B cell (primary cell): ENCODE measurements around the gene DLG1.

Experiments used
- EZH2 ChIP-seq: IDR thresholded peaks from 2 replicates; pipeline ENCODE4 v1.6.1; 2012; ENCODE audit warnings: borderline replicate concordance, low read depth, mild to moderate bottlenecking, moderate library complexity, low read length; ENCODE audit not compliant: insufficient read depth, poor library complexity, severe bottlenecking
- TF ChIP-seq, protein P1 (sequence below): fragments of 200-600 bp; IDR thresholded peaks from one replicate; pipeline ENCODE4 v1.8.0; 2022; ENCODE audit warnings: antibody characterized with exemption, mild to moderate bottlenecking

DNA sequence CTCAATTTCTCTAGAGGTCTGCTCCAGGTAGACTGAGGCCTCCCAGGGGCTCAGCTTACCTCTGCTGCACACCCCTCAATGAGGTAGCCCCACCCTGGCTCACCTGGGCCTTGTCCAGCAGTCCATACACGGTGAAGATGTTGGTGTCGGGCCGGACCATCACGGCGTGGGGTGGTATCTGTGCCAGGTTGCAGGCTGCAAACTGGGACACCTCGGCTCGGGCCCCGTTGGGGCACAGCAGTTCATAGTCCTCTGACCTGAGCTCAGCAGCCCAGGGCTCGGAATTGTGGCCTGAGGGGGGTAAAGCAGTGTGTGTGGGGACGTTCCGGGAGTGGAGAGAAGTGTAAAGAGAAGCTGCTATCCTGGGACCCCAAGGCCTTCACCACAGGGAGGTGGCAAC, 292.0 kb downstream of the DLG1 start:
- TF ChIP-seq, protein P1, sequence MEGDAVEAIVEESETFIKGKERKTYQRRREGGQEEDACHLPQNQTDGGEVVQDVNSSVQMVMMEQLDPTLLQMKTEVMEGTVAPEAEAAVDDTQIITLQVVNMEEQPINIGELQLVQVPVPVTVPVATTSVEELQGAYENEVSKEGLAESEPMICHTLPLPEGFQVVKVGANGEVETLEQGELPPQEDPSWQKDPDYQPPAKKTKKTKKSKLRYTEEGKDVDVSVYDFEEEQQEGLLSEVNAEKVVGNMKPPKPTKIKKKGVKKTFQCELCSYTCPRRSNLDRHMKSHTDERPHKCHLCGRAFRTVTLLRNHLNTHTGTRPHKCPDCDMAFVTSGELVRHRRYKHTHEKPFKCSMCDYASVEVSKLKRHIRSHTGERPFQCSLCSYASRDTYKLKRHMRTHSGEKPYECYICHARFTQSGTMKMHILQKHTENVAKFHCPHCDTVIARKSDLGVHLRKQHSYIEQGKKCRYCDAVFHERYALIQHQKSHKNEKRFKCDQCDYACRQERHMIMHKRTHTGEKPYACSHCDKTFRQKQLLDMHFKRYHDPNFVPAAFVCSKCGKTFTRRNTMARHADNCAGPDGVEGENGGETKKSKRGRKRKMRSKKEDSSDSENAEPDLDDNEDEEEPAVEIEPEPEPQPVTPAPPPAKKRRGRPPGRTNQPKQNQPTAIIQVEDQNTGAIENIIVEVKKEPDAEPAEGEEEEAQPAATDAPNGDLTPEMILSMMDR = no peak
- TF ChIP-seq EZH2 = no peak
